GM19463 (cell line): ENCODE data around the gene INCENP.
"Not testable (repeated sequence)": the region's sequence is repeated elsewhere in the genome, so short reads cannot be mapped to it uniquely, and the experiment has no call there.

ENCODE experiments used
- ATAC-seq: cut with Tn5 transposase; IDR thresholded peaks from one replicate; pipeline ENCODE4 v1.9.1; 2021; ENCODE audit warnings: mild to moderate bottlenecking, moderate library complexity; ENCODE audit not compliant: unreplicated experiment

The INCENP gene

DNA sequence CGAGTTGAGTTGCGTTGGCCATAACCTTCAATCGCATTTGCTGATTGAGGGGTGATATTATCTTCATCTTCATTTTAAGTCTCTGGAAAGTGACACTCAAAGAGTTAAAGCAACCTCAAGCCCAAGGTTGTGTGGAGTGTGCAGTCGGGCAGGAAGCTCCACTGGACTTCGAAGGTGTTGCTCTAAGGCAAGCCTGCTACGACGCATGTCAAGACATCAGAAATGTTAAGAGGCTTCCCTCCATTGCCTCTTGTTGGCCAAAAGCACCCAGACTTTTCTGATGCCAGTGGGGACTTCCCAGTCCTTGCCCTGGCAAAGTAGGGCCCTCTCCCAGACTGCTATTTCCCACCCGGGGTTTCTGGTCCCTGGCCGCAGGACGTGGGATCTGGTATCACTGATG lies 42.6 kb downstream of the INCENP start:
- ATAC-seq = no peak

DNA sequence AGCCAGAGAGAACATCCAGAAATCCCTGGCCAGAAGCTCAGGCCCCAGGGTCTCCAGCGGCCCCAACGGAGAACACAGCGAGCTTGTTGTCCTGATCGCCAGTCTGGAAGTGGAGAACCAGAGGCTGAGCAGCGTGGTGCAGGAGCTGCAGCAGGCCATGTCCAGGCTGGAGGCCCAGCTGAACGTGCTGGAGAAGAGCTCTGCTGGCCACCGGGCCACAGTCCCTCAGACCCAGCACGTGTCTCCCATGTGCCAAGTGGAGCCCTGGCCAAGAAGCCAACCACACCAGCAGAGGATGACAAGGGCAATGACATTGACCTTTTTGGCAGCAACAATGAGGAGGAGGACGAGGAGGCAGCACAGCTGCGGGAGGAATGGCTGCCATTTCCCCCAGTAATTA lies 45.6 kb downstream of the INCENP start:
- no peak for ATAC-seq

- ATAC-seq = no peak
Measured at GRCh38 chr11:62169935-62170334, 46.1 kb downstream of the INCENP start.

DNA sequence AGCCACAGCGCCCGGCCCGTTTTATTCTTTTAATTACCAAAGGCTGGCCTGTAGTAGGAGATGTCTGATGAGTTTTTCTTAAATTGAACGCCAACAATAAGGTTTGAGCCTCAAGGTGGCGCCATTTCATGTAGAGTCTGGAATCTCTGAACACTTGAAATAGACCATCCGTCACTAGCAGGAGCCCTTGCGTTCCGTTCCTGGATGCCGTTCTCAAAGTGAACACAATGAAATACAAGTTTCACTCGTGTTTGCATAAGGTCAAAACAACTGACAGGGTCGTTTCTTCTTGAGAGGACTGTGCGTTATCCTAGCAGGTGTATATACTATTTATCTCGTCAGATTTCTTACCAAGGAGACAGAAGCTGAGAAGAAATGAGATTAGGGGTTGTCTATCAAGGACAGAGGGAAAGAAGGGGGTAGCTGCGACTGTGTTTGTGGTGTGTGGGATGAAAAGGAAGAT lies 47.5 kb downstream of the INCENP start:
- no peak for ATAC-seq

GRCh38 chr11:62172294-62172693 lies 48.5 kb downstream of the INCENP start:
- no peak for ATAC-seq

- ATAC-seq = no peak
Measured at GRCh38 chr11:62176766-62177165, 53.0 kb downstream of the INCENP start.

GRCh38 chr11:62179995-62180394 lies 56.2 kb downstream of the INCENP start:
- no peak for ATAC-seq

DNA sequence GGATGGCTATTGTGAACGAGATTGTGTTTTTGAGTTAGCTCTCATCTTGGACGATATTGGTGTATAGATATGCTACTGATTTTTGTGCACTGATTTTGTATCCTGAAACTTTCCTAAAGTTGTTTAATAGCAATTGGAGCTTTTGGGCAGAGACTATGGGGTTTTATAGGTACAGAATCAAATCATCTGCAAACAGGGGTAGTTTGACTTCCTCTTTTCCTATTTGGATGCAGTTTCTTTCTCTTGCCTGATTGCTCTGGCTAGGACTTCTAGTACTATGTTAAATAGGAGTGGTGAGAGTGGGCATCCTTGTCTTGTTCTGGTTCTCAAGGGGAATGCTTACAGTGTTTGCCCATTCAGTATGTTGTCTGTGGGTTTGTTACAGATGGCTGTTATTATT lies 57.3 kb downstream of the INCENP start:
- no peak for ATAC-seq

DNA sequence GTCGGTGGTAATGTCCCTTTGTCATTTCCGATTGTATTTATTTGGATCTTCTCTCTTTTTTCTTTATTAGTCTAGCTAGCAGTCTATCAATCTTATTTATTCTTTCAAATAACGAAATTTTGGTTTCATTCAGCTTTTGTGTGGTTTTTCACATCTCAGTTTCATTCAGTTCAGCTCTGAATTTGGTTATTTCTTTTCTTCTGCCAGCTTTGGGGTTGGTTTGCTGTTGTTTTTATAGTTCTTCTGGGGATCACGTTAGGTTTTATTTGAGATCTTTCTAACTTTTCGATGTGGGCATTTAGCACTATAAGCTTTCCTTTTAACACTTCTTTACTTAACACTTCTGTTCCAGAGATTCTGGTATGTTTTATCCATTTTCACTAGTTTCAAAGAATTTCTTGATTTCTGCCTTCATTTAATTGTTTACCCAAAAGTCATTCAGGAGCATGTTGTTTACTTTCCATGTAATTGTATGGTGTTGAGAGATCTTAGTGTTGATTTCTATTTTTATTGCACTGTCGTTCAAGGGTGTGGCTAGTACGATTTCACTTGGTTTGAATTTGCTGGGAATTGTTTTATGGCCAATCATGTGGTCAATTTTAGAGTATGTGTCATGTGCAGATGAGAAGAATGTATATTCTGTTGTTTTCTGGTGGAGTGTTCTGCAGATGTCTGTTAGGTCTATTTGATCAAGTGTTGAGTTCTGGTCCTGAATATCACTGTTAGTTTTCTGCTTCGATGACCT lies 58.5 kb downstream of the INCENP start:
- ATAC-seq = no peak

DNA sequence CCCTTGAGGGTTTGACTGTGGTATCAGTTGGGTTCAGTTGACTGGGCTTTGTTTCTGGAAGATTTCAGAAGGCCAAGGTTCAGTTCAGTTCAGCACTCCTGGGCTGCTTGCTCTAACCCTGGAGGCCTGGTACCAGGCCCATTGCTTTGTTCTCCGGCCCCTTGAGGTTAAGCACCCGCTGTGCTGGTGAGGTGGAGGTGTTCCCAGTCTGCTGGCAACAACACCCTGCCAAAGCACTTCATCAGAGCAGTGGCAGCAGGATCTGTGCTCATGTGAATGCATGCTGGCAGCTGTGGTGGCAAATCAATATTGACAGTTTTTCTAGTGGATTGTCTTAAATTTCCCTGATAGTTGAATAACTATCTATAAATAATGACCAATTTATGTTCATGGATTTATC lies 62.4 kb downstream of the INCENP start:
- no peak for ATAC-seq

- ATAC-seq = no peak
Measured at GRCh38 chr11:62190011-62190410, 66.2 kb downstream of the INCENP start, which contains the start of gene SCGB1D1. Gene SCGB1D1, plus strand, starts transcription at chr11:62190216. Its CDS starts 69 bp downstream, at chr11:62190285.

- ATAC-seq = no peak
Measured at GRCh38 chr11:62193952-62194351, 70.1 kb downstream of the INCENP start.

DNA sequence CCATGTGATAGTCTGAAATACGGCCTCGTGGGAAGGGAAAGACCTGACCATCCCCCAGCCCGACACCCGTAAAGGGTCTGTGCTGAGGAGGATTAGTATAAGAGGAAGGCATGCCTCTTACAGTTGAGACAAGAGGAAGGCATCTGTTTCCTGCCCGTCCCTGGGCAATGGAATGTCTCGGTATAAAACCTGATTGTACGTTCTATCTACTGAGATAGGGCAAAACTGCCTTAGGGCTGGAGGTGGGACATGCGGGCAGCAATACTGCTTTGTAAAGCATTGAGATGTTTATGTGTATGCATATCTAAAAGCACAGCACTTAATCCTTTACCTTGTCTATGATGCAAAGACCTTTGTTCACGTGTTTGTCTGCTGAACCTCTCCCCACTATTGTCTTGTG lies 71.2 kb downstream of the INCENP start:
- not testable (repeated sequence) for ATAC-seq

GRCh38 chr11:62195945-62196344 lies 72.1 kb downstream of the INCENP start:
- ATAC-seq = no peak

GRCh38 chr11:62197400-62197799 lies 73.6 kb downstream of the INCENP start:
- not testable (repeated sequence) for ATAC-seq

DNA sequence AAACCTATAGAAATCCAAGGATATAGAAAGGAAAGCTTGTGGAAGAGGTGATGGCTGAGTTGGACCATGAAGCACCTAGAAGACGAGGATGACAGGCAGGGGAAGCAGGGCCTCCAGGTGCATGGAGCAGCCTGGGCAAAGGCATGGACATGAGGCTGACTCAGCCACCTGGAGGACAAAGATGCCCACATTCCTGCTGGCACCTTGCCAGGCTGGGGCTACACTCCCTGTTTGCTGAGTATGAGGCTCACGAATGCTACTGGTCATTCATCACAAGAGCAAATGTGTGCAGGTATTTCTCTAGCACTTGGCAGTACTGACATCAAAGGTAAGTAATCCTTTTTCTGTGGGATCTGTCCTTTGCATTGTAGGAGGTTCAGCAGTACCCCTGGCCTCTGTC lies 77.6 kb downstream of the INCENP start:
- ATAC-seq = no peak
